Left cardiac atrium (tissue), 4 donors: ENCODE measurements around the gene ASIC2. TPM values are rescaled to one million over a fixed set of nuclear protein-coding genes. Genes with fewer than 3 reads are reported as not detected.
A peak's percentile ranks its signal among the peaks of the same experiment; 100 is the strongest.

Source experiments
- ATAC-seq, 2 donors: fragments of 200-7000 bp; cut with Tn5 transposase; one replicate each; pipeline ENCODE4 v1.9.1; 2020; ENCODE audit warnings: mild to moderate bottlenecking in 2 of 2, moderate library complexity in 2 of 2
- DNase-seq: peaks from one replicate; pipeline ENCODE4 v3.0.0-alpha.2; 2020
- intact Hi-C, 2 donors: fragments of 100-400 bp; cut with DNase I; formaldehyde crosslinking; loops; one replicate each; pipeline versions ENCODE4 v1.14.1 to v1.15.1; 2022 to 2023
- total RNA-seq, 2 donors: library from RNA; stranded (reverse); fragmentation: NEBNext Ultra II Directional; extraction: Animal tissue kit (Norgen Biotek cat#: 25700); gene quantifications; one replicate each; pipeline ENCODE4 v1.2.1, GENCODE V29; 2021
- donor health status: DM: no; HTN: yes; CAD: no.
- donor health status: DM: no; HTN: yes; CAD: no; lungs with severe emphysema.
- donor health status: DM: yes; HTN: yes; CAD: no.
- donor health status: Dilated cardiomyopathy.

Gene ASIC2
- total RNA-seq, 2 donors from 2014 or later = 0.08 TPM; not detected in 1

- intact Hi-C loops = no loop called here
- no peak for ATAC-seq
- no peak for DNase-seq
These were observed 154.5 kb downstream of the ASIC2 start for GRCh38 chr17:33138627-33139026.

- intact Hi-C loops = no loop called here
- DNase-seq (no peak), ATAC-seq (no peak)
These were observed 155.7 kb downstream of the ASIC2 start for GRCh38 chr17:33137426-33137825.

GRCh38 chr17:33135691-33136090 is 157.4 kb downstream of the ASIC2 start:
- ATAC-seq (no peak), DNase-seq (no peak)
- intact Hi-C loops = no loop called here

- DNase-seq = no peak
- ATAC-seq = no peak
- intact Hi-C loops = no loop called here
These were observed 161.5 kb downstream of the ASIC2 start for GRCh38 chr17:33131620-33132019.

GRCh38 chr17:33127706-33128105 is 165.4 kb downstream of the ASIC2 start:
- intact Hi-C loops = no loop called here
- ATAC-seq (peak in 1 of 2 donors; percentile 94), DNase-seq (no peak)

- ATAC-seq = no peak
- intact Hi-C loops = no loop called here
- DNase-seq = no peak
These were observed 167.0 kb downstream of the ASIC2 start for GRCh38 chr17:33126086-33126485.

GRCh38 chr17:33125552-33125950 is 167.5 kb downstream of the ASIC2 start:
- DNase-seq (no peak), ATAC-seq (no peak)
- intact Hi-C loops = no loop called here

GRCh38 chr17:33124871-33125551 is 168.1 kb downstream of the ASIC2 start:
- DNase-seq = no peak
- ATAC-seq = no peak
- intact Hi-C loops = no loop called here

- ATAC-seq = no peak
- intact Hi-C loops = no loop called here
These were observed 168.9 kb downstream of the ASIC2 start for GRCh38 chr17:33124185-33124584.

GRCh38 chr17:33121756-33122155 is 171.3 kb downstream of the ASIC2 start:
- DNase-seq (no peak), ATAC-seq (peak in 1 of 2 donors; percentile 52)
- intact Hi-C loops = no loop called here

More at GRCh38 chr17:33124185-33124584, 168.9 kb downstream of the ASIC2 start:
- no peak for DNase-seq

GRCh38 chr17:33121272-33121671 is 171.8 kb downstream of the ASIC2 start:
- intact Hi-C loops = no loop called here
- DNase-seq = no peak
- ATAC-seq = no peak

GRCh38 chr17:33120103-33120502 is 173.0 kb downstream of the ASIC2 start:
- ATAC-seq = no peak
- no peak for DNase-seq
- intact Hi-C loops = no loop called here

- intact Hi-C loops = no loop called here
- ATAC-seq (no peak), DNase-seq (no peak)
These were observed 174.6 kb downstream of the ASIC2 start for GRCh38 chr17:33118391-33119075.

GRCh38 chr17:33116021-33116551 is 177.0 kb downstream of the ASIC2 start:
- intact Hi-C loops = no loop called here
- ATAC-seq = peak in 1 of 2 donors; percentile 35
- DNase-seq = no peak

GRCh38 chr17:33115366-33115765 is 177.7 kb downstream of the ASIC2 start:
- intact Hi-C loops = no loop called here
- DNase-seq = no peak
- no peak for ATAC-seq

- intact Hi-C loops = no loop called here
- no peak for DNase-seq
- no peak for ATAC-seq
These were observed 179.1 kb downstream of the ASIC2 start for GRCh38 chr17:33113991-33114370.

GRCh38 chr17:33113276-33113990 is 179.7 kb downstream of the ASIC2 start:
- ATAC-seq = no peak
- intact Hi-C loops = no loop called here
- DNase-seq = no peak

- DNase-seq = no peak
- intact Hi-C loops = no loop called here
These were observed 180.3 kb downstream of the ASIC2 start for GRCh38 chr17:33112763-33113162.

GRCh38 chr17:33109336-33110072 is 183.6 kb downstream of the ASIC2 start:
- ATAC-seq = no peak
- no peak for DNase-seq
- intact Hi-C loops = no loop called here

More at GRCh38 chr17:33112763-33113162, 180.3 kb downstream of the ASIC2 start:
- peak in 1 of 2 donors; percentile 88 for ATAC-seq
